ENCODE data around the gene DHCR24.

Gene DHCR24

DNA sequence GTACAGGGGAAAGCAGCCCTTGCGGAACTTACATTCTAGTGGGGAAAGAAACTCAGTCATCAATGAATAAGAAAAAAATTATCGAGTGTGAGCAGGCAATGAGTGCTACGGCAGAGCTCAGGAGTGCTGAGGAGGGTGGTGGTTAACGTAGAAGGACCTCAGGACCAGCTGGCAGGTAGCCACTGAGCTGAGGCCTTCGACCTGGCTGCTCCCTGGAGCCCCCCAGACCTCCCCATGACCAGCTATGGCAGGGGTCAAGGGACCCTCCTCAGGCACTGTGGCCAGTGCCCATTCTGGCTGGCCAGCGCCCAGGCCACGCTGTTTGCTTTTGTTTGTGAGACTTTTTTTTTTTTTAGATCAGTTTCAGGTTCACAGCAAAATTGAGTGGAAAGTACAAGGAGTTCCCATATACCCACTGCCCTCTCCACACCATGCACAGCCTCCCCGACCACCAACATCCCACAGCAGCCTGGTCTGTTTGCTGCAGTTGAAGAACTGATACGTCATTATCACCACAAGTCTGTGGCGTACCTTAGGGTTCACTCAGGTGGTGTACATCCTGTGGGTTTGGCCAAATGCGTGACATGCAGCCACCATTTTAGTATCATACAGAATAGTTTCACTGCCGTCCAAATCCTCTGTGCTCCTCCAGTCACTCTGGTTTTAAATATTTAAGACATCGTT lies 74.1 kb downstream of the DHCR24 start:
- Histone ChIP-seq H3K27me3 (ENCODE audit: control insufficient read depth, insufficient read depth, low read length) (no peaks in the 10 kb centered on the region), H3K9me3 (ENCODE audit: control insufficient read depth, insufficient read depth, low read depth, low read length) (no peaks in the 10 kb centered on the region), H3K36me3 (ENCODE audit: control insufficient read depth, insufficient read depth, low read length) (no peaks in the 10 kb centered on the region), H3K9ac (ENCODE audit: low read length) (no peak overlapping the region), H3K4me3 (ENCODE audit: low read depth, low read length) (no peak overlapping the region), H3K27ac (ENCODE audit: low read depth, low read length) (no peak overlapping the region), H3K4me1 (ENCODE audit: control insufficient read depth, insufficient read depth, low read length) (peaks cover 22% of the 10 kb centered on the region)

DNA sequence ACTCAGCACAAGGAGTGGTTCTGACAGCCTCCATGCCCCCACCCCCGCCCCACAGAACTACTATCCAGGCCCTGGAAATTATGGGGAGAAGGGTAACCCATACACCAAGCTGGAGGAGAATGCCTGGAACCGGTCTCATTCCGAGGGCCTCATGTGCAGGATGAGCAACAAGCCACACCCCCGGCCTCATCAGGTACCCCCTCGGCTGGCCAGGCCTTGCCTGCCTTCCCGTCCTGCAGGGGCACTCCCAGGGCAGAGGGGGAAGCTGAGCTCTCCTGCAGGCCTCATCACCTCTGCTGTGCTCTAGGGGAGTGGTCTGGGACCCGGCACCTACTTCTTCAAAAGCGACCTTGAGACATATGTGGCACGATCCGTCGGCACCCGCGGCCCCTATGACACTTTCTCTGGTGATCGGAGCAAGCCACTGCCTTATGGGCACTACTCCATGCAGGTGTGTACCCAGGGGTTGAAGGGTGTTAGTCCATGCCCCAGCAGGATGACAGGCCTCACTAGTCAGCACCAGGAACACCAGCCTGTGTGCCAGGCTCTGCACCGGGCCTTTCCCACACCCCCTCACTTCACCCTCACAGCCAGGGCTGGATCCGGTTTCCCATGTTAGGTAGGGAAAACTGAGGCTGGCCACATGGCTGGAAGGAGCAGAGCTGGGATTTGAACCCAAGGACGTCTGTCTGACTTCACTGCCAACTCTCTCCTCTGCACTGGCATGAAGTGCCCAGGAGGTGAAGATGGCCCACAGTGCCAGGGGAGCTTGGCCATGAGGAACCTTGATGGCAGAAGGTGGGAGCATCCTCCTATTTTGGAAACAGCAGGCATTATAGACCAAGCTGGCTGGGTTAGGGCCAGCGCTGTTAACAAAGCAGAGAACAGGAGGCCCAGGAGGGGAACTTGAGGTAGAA lies 75.0 kb downstream of the DHCR24 start:
- Histone ChIP-seq H3K4me1 (ENCODE audit: control insufficient read depth, insufficient read depth, low read length) (peaks cover 22% of the 10 kb centered on the region), H3K4me3 (ENCODE audit: low read depth, low read length) (no peak overlapping the region), H3K36me3 (ENCODE audit: control insufficient read depth, insufficient read depth, low read length) (no peaks in the 10 kb centered on the region), H3K9me3 (ENCODE audit: control insufficient read depth, insufficient read depth, low read depth, low read length) (no peaks in the 10 kb centered on the region), H3K27me3 (ENCODE audit: control insufficient read depth, insufficient read depth, low read length) (no peaks in the 10 kb centered on the region), H3K9ac (ENCODE audit: low read length) (no peak overlapping the region), H3K27ac (ENCODE audit: low read depth, low read length) (no peak overlapping the region)

DNA sequence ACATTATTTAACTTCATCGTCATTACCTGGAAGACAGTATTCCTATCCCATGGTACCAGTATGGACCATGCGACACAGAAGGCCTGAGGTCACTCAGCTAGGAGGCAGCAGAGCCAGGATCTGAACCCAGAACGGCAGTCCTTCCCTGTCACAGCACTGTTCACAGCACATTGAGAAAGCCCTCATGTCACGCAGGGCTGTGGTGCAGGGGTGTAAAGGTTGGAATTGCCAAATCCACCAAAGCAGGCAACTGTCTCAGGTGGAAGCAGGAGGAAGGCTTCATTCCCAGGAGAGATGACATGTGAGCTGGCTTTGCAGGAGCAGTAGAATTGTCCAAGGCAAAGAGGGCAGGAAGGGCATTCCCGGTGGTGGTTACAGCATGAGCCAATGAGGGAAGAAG lies 75.9 kb downstream of the DHCR24 start:
- Histone ChIP-seq H3K9me3 (ENCODE audit: control insufficient read depth, insufficient read depth, low read depth, low read length) (no peaks in the 10 kb centered on the region), H3K4me3 (ENCODE audit: low read depth, low read length) (no peak overlapping the region), H3K36me3 (ENCODE audit: control insufficient read depth, insufficient read depth, low read length) (no peaks in the 10 kb centered on the region), H3K27me3 (ENCODE audit: control insufficient read depth, insufficient read depth, low read length) (no peaks in the 10 kb centered on the region), H3K9ac (ENCODE audit: low read length) (no peak overlapping the region), H3K27ac (ENCODE audit: low read depth, low read length) (no peak overlapping the region), H3K4me1 (ENCODE audit: control insufficient read depth, insufficient read depth, low read length) (peaks cover 22% of the 10 kb centered on the region)

DNA sequence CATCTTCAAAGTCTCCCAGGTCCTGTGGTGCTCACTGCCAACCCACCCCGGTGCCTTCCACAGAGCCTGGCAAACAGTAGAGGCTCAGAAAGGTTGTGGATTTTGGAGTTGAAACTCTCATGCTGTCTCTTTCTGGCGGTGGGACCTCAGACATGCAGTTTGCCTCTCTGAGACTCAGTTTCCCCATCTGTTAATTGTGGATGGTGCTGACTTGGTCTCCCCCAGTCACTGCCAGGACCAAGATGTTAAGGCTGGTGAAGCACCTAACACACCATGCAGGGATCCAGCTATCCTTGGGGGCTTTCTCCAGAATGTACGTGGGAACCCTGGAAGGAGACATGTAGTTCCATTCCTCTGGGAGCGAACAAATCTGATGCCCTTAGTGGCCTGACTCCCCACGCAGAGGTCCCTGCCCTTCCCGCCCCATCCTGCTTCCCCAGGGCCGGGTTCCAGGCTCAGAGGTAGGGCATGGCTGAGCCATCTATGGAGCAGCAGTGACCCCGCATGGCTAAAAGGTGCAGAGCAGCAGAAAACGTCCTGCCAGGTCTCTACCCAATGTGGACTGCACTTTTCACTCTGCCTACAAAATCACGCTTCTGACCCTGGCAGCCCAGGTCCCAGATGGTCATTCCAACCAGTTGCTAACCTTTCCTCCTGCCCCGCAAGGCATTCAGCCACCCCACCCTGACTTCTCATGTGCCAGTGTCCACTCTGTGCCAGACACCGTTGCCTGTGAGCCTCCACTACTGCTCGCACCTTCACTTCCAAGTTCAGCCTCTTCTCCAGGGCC lies 76.6 kb downstream of the DHCR24 start:
- Histone ChIP-seq H3K4me3 (ENCODE audit: low read depth, low read length) (no peak overlapping the region), H3K4me1 (ENCODE audit: control insufficient read depth, insufficient read depth, low read length) (peaks cover 22% of the 10 kb centered on the region), H3K27me3 (ENCODE audit: control insufficient read depth, insufficient read depth, low read length) (no peaks in the 10 kb centered on the region), H3K36me3 (ENCODE audit: control insufficient read depth, insufficient read depth, low read length) (no peaks in the 10 kb centered on the region), H3K27ac (ENCODE audit: low read depth, low read length) (no peak overlapping the region), H3K9me3 (ENCODE audit: control insufficient read depth, insufficient read depth, low read depth, low read length) (no peaks in the 10 kb centered on the region), H3K9ac (ENCODE audit: low read length) (no peak overlapping the region)

DNA sequence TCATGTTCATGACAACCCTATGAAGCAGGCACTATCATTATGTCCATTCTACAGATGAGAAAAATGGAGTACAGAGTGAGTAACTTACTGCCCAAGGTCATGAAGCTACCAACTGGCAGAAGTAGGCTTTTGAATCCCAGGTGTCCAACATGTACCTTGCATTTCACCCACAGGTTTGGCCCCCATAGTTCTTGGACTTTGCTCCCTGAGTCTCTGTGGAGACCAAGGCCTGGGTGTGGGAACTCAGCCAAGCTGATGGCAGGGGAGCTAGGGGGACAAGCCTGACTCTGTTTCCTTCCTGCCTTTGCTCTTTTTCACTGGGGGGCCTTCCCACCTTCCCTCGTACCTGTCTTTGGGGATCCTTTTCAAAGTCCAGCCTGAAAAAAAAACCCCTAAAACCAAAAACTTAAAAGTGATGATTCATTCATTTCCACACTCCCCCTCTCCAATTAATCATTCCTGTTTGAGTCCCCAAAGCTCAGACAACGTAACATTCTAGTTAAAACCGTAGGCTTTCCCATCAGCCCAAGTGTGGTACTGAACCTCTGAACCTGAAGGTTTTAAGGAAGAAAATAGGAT lies 77.4 kb downstream of the DHCR24 start:
- H3K27me3 ChIP-seq (ENCODE audit: control insufficient read depth, insufficient read depth, low read length): no peaks in the 10 kb centered on the region
- H3K4me1 ChIP-seq (ENCODE audit: control insufficient read depth, insufficient read depth, low read length): peaks cover 21% of the 10 kb centered on the region
- H3K36me3 ChIP-seq (ENCODE audit: control insufficient read depth, insufficient read depth, low read length): no peaks in the 10 kb centered on the region
- H3K27ac ChIP-seq (ENCODE audit: low read depth, low read length): no peak overlapping the region
- no peak overlapping the region for H3K4me3 ChIP-seq (ENCODE audit: low read depth, low read length)
- H3K9ac ChIP-seq (ENCODE audit: low read length): no peak overlapping the region
- no peaks in the 10 kb centered on the region for H3K9me3 ChIP-seq (ENCODE audit: control insufficient read depth, insufficient read depth, low read depth, low read length)

DNA sequence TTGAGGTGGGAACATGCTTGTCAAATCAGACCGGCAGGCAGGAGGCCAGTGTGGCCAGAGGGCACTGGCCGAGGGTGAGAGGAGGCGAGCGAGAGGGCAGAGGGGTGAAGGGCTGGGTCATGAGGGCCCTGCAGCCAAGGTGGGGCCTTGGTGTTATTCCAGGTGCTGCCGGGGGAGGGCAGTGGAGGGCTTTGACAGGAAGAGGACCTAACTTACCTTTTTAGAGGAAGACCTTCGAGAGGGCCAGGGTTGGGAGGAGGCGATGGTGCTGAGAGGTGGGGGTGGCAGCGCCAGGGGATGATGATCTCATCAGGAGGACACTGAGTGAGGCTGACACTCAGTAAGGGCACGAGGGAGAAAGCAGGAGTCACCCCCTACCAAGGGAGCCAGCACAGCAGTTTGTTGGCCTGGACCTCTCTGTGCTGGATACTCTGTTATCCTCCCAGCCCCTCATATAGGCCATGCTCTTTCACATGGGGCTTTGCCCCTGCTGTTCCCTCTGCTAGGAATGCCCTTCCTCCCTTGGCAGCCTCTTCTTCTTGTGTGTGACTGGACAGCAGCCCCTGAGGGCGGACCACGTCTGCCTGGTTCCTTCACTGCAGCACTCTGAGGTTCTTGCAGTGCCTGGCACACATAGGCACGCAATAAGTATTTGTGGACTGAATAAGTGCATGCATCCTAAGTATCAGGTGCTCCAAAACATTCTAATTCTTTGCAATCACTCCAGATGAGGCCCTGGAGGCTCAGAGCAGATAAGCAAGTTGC lies 78.4 kb downstream of the DHCR24 start:
- H3K4me1 ChIP-seq (ENCODE audit: control insufficient read depth, insufficient read depth, low read length): peaks cover 12% of the 10 kb centered on the region
- H3K27me3 ChIP-seq (ENCODE audit: control insufficient read depth, insufficient read depth, low read length): no peaks in the 10 kb centered on the region; the same call in 1 of the 2 replicates
- H3K9me3 ChIP-seq (ENCODE audit: control insufficient read depth, insufficient read depth, low read depth, low read length): no peaks in the 10 kb centered on the region
- no peak overlapping the region for H3K9ac ChIP-seq (ENCODE audit: low read length)
- H3K4me3 ChIP-seq (ENCODE audit: low read depth, low read length): no peak overlapping the region
- H3K27ac ChIP-seq (ENCODE audit: low read depth, low read length): no peak overlapping the region
- H3K36me3 ChIP-seq (ENCODE audit: control insufficient read depth, insufficient read depth, low read length): no peaks in the 10 kb centered on the region

DNA sequence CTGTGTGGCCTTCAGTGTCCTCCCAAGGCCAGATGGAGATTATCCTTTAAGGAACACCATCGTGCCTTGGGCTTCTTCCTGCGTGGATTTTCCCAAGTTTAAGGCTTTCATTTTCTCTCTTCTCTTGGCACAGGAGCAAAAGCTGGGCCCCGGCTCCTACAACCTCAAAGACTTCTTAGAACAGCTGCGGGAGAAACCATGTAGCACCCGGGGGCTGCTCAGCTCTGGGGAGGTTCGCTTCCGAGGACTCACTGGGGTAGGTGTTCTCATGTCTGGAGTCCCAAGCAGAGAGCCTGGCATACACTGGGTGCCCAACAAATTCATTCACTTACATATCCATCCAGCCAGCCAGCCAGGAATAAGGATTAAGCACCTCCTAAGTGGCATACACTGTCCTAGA lies 79.2 kb downstream of the DHCR24 start:
- no peak overlapping the region for H3K4me3 ChIP-seq (ENCODE audit: low read depth, low read length)
- no peak overlapping the region for H3K27ac ChIP-seq (ENCODE audit: low read depth, low read length)
- 0 out of 2 replicates have a peak, but pooled peaks cover 4% of the 10 kb centered on the region for H3K4me1 ChIP-seq (ENCODE audit: control insufficient read depth, insufficient read depth, low read length)
- H3K9ac ChIP-seq (ENCODE audit: low read length): no peak overlapping the region
- H3K36me3 ChIP-seq (ENCODE audit: control insufficient read depth, insufficient read depth, low read length): no peaks in the 10 kb centered on the region
- no peaks in the 10 kb centered on the region for H3K9me3 ChIP-seq (ENCODE audit: control insufficient read depth, insufficient read depth, low read depth, low read length)
- no peaks in the 10 kb centered on the region; the same call in 1 of the 2 replicates for H3K27me3 ChIP-seq (ENCODE audit: control insufficient read depth, insufficient read depth, low read length)

DNA sequence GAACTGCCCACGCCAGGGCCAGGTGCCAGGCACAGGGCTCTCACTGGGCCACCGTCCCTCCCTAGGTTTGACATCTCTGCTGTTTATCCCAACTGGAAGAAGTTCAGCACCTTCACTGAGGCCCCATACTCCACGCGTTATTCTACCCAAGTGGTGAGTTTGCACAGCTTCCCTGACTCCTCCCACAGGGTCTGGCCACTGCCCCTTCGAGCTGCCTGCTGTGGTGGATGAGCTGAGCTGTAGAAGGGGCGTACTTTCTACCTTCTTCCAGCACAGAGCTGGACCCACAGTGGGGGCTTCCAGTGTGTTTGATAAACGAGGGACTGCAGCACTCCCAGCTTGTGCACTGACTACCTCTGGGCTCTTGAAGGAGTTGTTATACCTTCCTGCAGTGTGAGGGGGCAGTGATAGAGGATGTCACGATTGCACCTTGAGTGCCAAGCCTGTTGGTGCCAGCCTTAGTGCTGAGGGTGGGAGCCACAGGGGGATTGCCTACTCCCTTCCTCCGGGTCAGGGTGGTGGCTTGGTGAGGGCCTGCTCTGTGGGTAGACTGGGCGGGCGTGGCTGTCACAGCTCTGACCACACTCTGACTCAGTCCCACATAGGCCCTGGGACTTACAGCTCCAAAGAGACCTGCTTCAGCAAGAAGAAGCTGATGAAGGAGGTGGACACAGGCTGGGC lies 79.9 kb downstream of the DHCR24 start:
- Histone ChIP-seq H3K9me3 (ENCODE audit: control insufficient read depth, insufficient read depth, low read depth, low read length) (no peaks in the 10 kb centered on the region), H3K27ac (ENCODE audit: low read depth, low read length) (no peak overlapping the region), H3K4me3 (ENCODE audit: low read depth, low read length) (no peak overlapping the region), H3K9ac (ENCODE audit: low read length) (no peak overlapping the region), H3K4me1 (ENCODE audit: control insufficient read depth, insufficient read depth, low read length) (no peaks in the 10 kb centered on the region), H3K27me3 (ENCODE audit: control insufficient read depth, insufficient read depth, low read length) (no peaks in the 10 kb centered on the region; the same call in 1 of the 2 replicates), H3K36me3 (ENCODE audit: control insufficient read depth, insufficient read depth, low read length) (no peaks in the 10 kb centered on the region)

DNA sequence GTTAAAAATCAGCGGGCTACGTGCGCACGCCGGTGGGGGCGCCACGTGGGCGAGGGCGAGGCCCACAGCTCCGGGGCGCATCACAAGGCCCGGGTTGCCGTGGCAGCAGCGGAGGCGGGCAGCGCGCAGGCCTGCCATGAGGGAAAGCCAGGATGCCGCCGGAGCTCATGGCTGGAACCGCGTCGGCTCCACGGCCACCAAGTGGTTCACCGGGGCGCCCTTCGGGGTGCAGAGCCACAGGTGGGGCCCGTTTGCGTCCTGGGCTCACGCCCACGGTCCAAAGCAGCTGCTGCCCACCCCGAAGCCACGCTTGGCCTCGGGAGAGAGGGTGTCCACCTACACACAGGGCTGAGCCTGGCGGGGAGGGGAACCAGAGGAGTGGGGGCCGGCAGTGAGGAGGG lies 81.0 kb downstream of the DHCR24 start:
- H3K4me3 ChIP-seq (ENCODE audit: low read depth, low read length): no peak overlapping the region
- H3K27ac ChIP-seq (ENCODE audit: low read depth, low read length): no peak overlapping the region
- H3K36me3 ChIP-seq (ENCODE audit: control insufficient read depth, insufficient read depth, low read length): no peaks in the 10 kb centered on the region
- H3K27me3 ChIP-seq (ENCODE audit: control insufficient read depth, insufficient read depth, low read length): peaks cover 10% of the 10 kb centered on the region
- no peak overlapping the region for H3K9ac ChIP-seq (ENCODE audit: low read length)
- no peaks in the 10 kb centered on the region for H3K9me3 ChIP-seq (ENCODE audit: control insufficient read depth, insufficient read depth, low read depth, low read length)
- peaks cover 8% of the 10 kb centered on the region; the same call in 1 of the 2 replicates for H3K4me1 ChIP-seq (ENCODE audit: control insufficient read depth, insufficient read depth, low read length)

DNA sequence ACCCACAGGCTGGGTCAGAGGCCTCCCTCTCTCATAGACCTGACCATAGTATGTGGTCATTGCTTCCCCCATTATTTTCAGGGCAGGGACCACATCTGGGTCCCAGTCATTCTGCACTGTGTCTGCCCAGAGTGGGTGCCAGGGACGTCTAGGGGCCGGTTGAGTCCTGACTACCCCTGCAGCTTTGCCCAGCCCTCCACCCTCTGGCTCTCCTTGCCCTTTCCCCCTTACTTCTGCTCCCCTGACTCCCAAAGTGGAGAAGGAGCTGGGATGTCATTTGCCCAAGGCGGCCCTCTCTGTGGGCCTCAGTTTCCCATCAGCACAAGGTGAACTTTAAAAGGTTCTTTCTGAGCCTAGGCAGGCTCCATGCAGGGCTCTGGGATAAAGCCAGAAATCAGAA lies 81.5 kb downstream of the DHCR24 start:
- Histone ChIP-seq H3K36me3 (ENCODE audit: control insufficient read depth, insufficient read depth, low read length) (no peaks in the 10 kb centered on the region), H3K27me3 (ENCODE audit: control insufficient read depth, insufficient read depth, low read length) (peaks cover 16% of the 10 kb centered on the region), H3K9me3 (ENCODE audit: control insufficient read depth, insufficient read depth, low read depth, low read length) (no peaks in the 10 kb centered on the region), H3K4me3 (ENCODE audit: low read depth, low read length) (no peak overlapping the region), H3K4me1 (ENCODE audit: control insufficient read depth, insufficient read depth, low read length) (peaks cover 13% of the 10 kb centered on the region; the same call in 1 of the 2 replicates), H3K27ac (ENCODE audit: low read depth, low read length) (no peak overlapping the region), H3K9ac (ENCODE audit: low read length) (no peak overlapping the region)

Data from HUES6 (cell line).